Endodermal cell (in vitro differentiated cells): ENCODE data around the gene DCST2. TPM values are rescaled to one million over a fixed set of nuclear protein-coding genes. Genes with fewer than 3 reads are reported as not detected.
A peak's percentile ranks its signal among the peaks of the same experiment; 100 is the strongest.

Experiments used
- DNase-seq: peaks from one replicate; pipeline ENCODE4 v3.0.0-alpha.2; 2017
- H3K27ac ChIP-seq: 2 replicates; pipeline ENCODE4 v1.5.1; 2013; ENCODE audit warnings: mild to moderate bottlenecking, low read depth, low read length, moderate library complexity
- H3K27me3 ChIP-seq: 2 replicates; pipeline ENCODE4 v1.6.1; 2013; ENCODE audit warnings: mild to moderate bottlenecking, low read length, moderate library complexity; ENCODE audit not compliant: insufficient read depth, control insufficient read depth, poor library complexity, severe bottlenecking
- H3K36me3 ChIP-seq: 2 replicates; pipeline ENCODE4 v1.7.0; 2013; ENCODE audit warnings: mild to moderate bottlenecking, low read length, moderate library complexity; ENCODE audit not compliant: control insufficient read depth, insufficient read depth
- H3K4me1 ChIP-seq: one replicate; pipeline ENCODE4 v1.7.0; 2013; ENCODE audit warnings: low read length; ENCODE audit not compliant: control insufficient read depth, insufficient read depth
- H3K4me3 ChIP-seq: 2 replicates; pipeline ENCODE4 v1.5.1; 2013; ENCODE audit warnings: mild to moderate bottlenecking, low read length, moderate library complexity
- H3K9ac ChIP-seq: 2 replicates; pipeline ENCODE4 v1.6.1; 2013; ENCODE audit warnings: mild to moderate bottlenecking, low read length, moderate library complexity; ENCODE audit not compliant: poor library complexity, severe bottlenecking; ENCODE audit errors: extremely low read depth
- H3K9me3 ChIP-seq: 2 replicates; pipeline ENCODE4 v1.6.1; 2013; ENCODE audit warnings: mild to moderate bottlenecking, low read length, moderate library complexity; ENCODE audit not compliant: control insufficient read depth
- H3K27ac Mint-ChIP-seq: 2 replicates; pipeline ENCODE4 v1.8.0; 2020; ENCODE audit warnings: mixed read lengths
- H3K27me3 Mint-ChIP-seq: 2 replicates; pipeline ENCODE4 v1.8.0; 2021; ENCODE audit warnings: mild to moderate bottlenecking, mixed read lengths; ENCODE audit not compliant: insufficient read depth
- H3K36me3 Mint-ChIP-seq: 2 replicates; pipeline ENCODE4 v1.8.0; 2020; ENCODE audit warnings: low read depth, mixed read lengths
- H3K4me1 Mint-ChIP-seq: 2 replicates; pipeline ENCODE4 v1.8.0; 2020; ENCODE audit warnings: mixed read lengths
- H3K4me3 Mint-ChIP-seq: 2 replicates; pipeline ENCODE4 v1.8.0; 2020; ENCODE audit warnings: mild to moderate bottlenecking, moderate library complexity, mixed read lengths
- H3K9me3 Mint-ChIP-seq: 2 replicates; pipeline ENCODE4 v1.8.0; 2020; ENCODE audit warnings: mild to moderate bottlenecking, mixed read lengths
- WGBS, 2 experiments: methylation state at CpG; one replicate each; pipeline versions ENCODE4 v1.1.5 to v1.1.7; 2013; ENCODE audit warnings: missing lambda C conversion rate in 2 of 2, mixed read lengths in 1 of 2; ENCODE audit not compliant: insufficient coverage in 1 of 2, insufficient read length in 1 of 2; 5-methylcytosine and 5-hydroxymethylcytosine counted together
- total RNA-seq, 2 donors: library from RNA; stranded (reverse); fragmentation: NEBNext Ultra II Directional in 1 of 2; extraction: Animal tissue kit (Norgen Biotek cat#: 25700) in 1 of 2; gene quantifications; 2 replicates in 1 of 2; 3 replicates in 1 of 2; pipeline ENCODE4 v1.2.1, GENCODE V29; 2021
- TF ChIP-seq, protein P1 (sequence below): fragments of 200-600 bp; sonication (generic); conservative IDR thresholded peaks from 2 replicates; pipeline ENCODE4 v1.5.0; 2021; ENCODE audit warnings: antibody characterized with exemption, mild to moderate bottlenecking

DCST2 gene
- total RNA-seq, 2 donors from 2014 or later: 0.44 to 2.0 TPM

DNA sequence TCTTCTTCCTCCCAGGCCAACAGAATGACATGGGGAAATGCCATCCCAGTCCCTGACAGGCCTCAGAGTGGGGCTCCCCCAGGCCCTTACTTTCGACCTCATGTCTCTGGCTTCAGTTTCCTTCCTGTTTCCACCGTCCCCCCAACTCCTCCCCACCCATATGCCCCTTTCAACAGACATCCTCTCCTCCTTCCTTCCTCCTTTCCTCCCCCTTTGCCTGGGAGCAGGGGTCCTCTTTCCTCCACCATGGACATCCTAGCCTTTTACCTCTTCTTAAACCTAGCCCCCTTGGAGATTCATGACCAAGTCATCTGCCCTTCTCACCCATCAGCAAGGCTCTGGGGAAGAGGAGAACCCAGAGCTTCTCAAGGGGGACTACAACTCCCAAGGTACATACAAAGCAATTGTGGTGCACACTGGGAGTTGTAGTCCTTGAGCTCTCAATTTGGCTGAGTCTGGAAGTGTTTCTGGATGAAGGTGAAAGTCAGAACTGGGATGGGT lies 26.9 kb downstream of the DCST2 start:
- peaks cover 9% of the 10 kb centered on the region for H3K4me1 ChIP-seq
- Mint-ChIP-seq H3K27me3 (no peaks in the 10 kb centered on the region), H3K27ac (no peak overlapping the region), H3K36me3 (no peaks in the 10 kb centered on the region), H3K4me1 (peaks cover 19% of the 10 kb centered on the region), H3K9me3 (no peaks in the 10 kb centered on the region), H3K4me3 (no peak overlapping the region)
- DNase-seq: no peak
- H3K9ac ChIP-seq: no peak overlapping the region
- TF ChIP-seq, protein P1, sequence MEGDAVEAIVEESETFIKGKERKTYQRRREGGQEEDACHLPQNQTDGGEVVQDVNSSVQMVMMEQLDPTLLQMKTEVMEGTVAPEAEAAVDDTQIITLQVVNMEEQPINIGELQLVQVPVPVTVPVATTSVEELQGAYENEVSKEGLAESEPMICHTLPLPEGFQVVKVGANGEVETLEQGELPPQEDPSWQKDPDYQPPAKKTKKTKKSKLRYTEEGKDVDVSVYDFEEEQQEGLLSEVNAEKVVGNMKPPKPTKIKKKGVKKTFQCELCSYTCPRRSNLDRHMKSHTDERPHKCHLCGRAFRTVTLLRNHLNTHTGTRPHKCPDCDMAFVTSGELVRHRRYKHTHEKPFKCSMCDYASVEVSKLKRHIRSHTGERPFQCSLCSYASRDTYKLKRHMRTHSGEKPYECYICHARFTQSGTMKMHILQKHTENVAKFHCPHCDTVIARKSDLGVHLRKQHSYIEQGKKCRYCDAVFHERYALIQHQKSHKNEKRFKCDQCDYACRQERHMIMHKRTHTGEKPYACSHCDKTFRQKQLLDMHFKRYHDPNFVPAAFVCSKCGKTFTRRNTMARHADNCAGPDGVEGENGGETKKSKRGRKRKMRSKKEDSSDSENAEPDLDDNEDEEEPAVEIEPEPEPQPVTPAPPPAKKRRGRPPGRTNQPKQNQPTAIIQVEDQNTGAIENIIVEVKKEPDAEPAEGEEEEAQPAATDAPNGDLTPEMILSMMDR: no peak
- no peak overlapping the region for H3K4me3 ChIP-seq
- H3K36me3 ChIP-seq: no peaks in the 10 kb centered on the region
- no peak overlapping the region for H3K27ac ChIP-seq
- H3K27me3 ChIP-seq: no peaks in the 10 kb centered on the region
- 80 to 93% methylated on average over 2 of the region's 2 CpGs for WGBS, 2 experiments
- no peaks in the 10 kb centered on the region for H3K9me3 ChIP-seq

DNA sequence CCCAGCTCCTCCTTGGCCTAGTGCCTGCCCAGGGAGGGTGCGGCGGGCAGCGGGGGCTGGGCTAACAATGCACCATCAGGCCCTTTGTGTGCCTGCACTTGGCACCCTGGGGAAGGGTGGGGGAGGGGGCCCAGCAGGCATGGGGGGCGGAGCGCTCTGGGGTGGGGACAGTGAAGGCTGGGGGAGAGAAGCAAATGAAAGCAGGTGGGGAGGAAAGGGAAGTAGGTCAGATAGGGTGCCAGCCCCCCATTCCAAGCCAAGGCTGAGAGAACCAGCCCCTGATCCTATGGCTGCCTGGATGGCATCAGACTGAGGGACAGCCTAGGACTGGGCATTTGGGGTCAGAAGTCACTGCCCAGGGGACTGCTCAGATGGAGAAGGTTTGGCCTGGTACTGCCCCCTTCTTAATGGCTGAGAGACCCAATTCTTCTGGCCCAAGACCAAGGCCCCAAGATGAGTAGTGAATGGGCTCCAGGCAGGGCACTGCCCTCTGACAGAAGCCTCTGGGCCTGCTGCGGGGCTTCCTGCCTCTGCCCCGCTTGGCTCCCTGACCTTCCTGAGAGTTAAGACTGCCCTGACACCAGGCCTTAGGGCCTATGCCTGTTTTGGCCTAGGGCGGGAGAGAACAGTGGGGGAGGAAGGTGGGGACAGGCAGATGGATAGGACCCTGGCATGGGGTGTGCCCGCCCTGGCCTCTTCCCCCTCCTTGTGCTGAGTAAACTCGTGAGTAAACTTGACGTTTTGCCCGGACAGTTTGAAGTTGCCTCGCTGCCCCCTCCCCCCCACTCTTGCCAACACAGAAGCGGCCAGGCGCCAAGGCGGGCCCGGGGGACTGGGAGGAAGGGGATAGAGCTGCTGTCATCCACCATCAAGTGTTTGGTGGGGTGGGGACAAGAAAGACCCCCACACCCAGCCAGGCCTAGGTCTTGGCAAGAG lies 28.2 kb downstream of the DCST2 start:
- peak overlapping the region; percentile 93 for H3K4me3 Mint-ChIP-seq
- H3K27me3 Mint-ChIP-seq: no peaks in the 10 kb centered on the region
- WGBS, 2 experiments: 91 to 100% methylated on average over 2 to 17 of the region's 17 CpGs
- no peak for DNase-seq
- Histone ChIP-seq H3K9ac (no peak overlapping the region), H3K4me3 (no peak overlapping the region), H3K27ac (no peak overlapping the region), H3K27me3 (no peaks in the 10 kb centered on the region), H3K4me1 (peaks cover 9% of the 10 kb centered on the region), H3K9me3 (no peaks in the 10 kb centered on the region), H3K36me3 (no peaks in the 10 kb centered on the region)
- H3K4me1 Mint-ChIP-seq: peaks cover 15% of the 10 kb centered on the region
- TF ChIP-seq, protein P1: no peak
- H3K36me3 Mint-ChIP-seq: no peaks in the 10 kb centered on the region
- H3K27ac Mint-ChIP-seq: peak overlapping the region; percentile 44
- no peaks in the 10 kb centered on the region for H3K9me3 Mint-ChIP-seq

DNA sequence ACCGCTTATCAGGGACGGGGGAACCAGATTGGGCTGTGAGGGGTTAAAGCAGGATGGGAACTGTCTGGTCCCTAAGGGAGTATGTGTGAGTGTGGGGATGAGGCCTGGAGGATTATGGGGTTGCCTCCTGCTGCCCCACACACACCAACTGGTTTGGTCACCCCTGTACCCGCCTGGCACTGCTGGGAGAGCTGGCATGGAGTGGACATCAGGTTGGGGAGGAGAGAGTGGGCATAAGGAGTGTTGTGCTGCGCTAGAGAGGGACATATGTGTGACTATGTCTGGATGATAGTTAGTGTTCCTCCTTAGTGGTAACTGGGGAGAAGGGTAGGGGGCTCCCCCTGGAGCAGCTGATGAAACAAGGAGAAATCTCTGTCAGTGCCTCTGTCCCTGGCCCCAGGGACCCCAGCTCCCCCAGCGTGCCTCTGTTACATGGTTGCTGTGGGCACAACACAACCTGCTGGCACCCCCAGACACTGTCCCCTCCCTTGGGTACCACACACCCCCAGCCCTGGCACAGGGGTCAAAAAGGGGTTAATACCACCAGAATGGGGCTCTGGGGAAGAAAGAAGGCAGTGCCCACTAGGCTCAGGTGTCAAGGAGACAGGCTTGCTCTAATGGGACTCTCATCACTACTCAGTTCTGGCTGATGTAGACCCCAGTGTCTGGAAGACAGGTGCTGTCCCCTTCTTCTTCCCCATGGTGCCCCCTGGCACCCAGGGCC lies 29.1 kb downstream of the DCST2 start:
- Mint-ChIP-seq H3K36me3 (no peaks in the 10 kb centered on the region), H3K4me3 (peak overlapping the region; percentile 93), H3K27me3 (no peaks in the 10 kb centered on the region), H3K4me1 (peaks cover 13% of the 10 kb centered on the region), H3K9me3 (no peaks in the 10 kb centered on the region), H3K27ac (peak overlapping the region; percentile 78)
- H3K4me1 ChIP-seq: peaks cover 9% of the 10 kb centered on the region
- no peak overlapping the region for H3K9ac ChIP-seq
- H3K27me3 ChIP-seq: no peaks in the 10 kb centered on the region
- WGBS, 2 experiments: 46 to 70% methylated on average over 3 to 5 of the region's 5 CpGs
- TF ChIP-seq, protein P1: no peak
- no peaks in the 10 kb centered on the region for H3K36me3 ChIP-seq
- no peak for DNase-seq
- peak overlapping the region; percentile 93 for H3K4me3 ChIP-seq
- peak overlapping the region; percentile 1 for H3K27ac ChIP-seq
- no peaks in the 10 kb centered on the region for H3K9me3 ChIP-seq
